GM23338 (cell line): ENCODE measurements around the gene EDNRB.

Experiments used
- CREB1 ChIP-seq: fragments of 250-450 bp; sonication (Bioruptor Pico); IDR thresholded peaks from 2 replicates; pipeline ENCODE4 v1.5.0; 2020; ENCODE audit warnings: low read depth, mild to moderate bottlenecking, moderate library complexity
- CTCF ChIP-seq, 2 experiments: fragments of 200-600 bp in 1 of 2; sonication (generic) in 1 of 2; conservative IDR thresholded peaks; 2 replicates each; pipeline versions ENCODE4 v1.5.1 to v1.6.1; 2016 to 2017; ENCODE audit warnings: antibody characterized with exemption in 2 of 2, low read depth in 2 of 2, mild to moderate bottlenecking in 2 of 2, moderate library complexity in 1 of 2
- ETS1 ChIP-seq: IDR thresholded peaks from 2 replicates; pipeline ENCODE4 v1.6.1; 2016; ENCODE audit warnings: antibody characterized with exemption
- EZH2 ChIP-seq: fragments of 200-600 bp; sonication (generic); IDR thresholded peaks from one replicate; pipeline ENCODE4 v1.8.0; 2017; ENCODE audit warnings: antibody characterized with exemption, mild to moderate bottlenecking, low read depth; ENCODE audit not compliant: unreplicated experiment
- EZH2phosphoT487 ChIP-seq: fragments of 200-600 bp; sonication (generic); IDR thresholded peaks from one replicate; pipeline ENCODE4 v1.8.1; 2018; ENCODE audit warnings: antibody characterized with exemption; ENCODE audit not compliant: unreplicated experiment
- JUNB ChIP-seq: IDR thresholded peaks from one replicate; pipeline ENCODE4 v1.6.1; 2016; ENCODE audit warnings: antibody characterized with exemption; ENCODE audit not compliant: unreplicated experiment
- NANOG ChIP-seq: IDR thresholded peaks from 2 replicates; pipeline ENCODE4 v1.6.1; 2016; ENCODE audit warnings: antibody characterized with exemption, borderline replicate concordance
- POLR2AphosphoS5 ChIP-seq: IDR thresholded peaks from 2 replicates; pipeline ENCODE4 v1.6.1; 2016; ENCODE audit warnings: antibody characterized with exemption, low read depth
- REST ChIP-seq: IDR thresholded peaks from one replicate; pipeline ENCODE4 v1.6.1; 2018; ENCODE audit warnings: antibody characterized with exemption; ENCODE audit not compliant: unreplicated experiment
- STAT1 ChIP-seq: IDR thresholded peaks from one replicate; pipeline ENCODE4 v1.6.1; 2016; ENCODE audit warnings: antibody characterized with exemption; ENCODE audit not compliant: unreplicated experiment
- ZNF114 ChIP-seq: fragments of 250-450 bp; sonication (Bioruptor Pico); IDR thresholded peaks from 2 replicates; pipeline ENCODE4 v1.5.0; 2020; ENCODE audit warnings: mild to moderate bottlenecking, moderate library complexity
- ZNF462 ChIP-seq: fragments of 250-450 bp; sonication (Bioruptor Pico); IDR thresholded peaks from 2 replicates; pipeline ENCODE4 v1.5.0; 2020; ENCODE audit warnings: mild to moderate bottlenecking, moderate library complexity

GRCh38 chr13:77898097-77898496 is 20.5 kb downstream of the EDNRB start:
- no peak for TF ChIP-seq CTCF (conservative IDR thresholded peaks at IDR 0.05; ENCODE audit: low read depth in 2 of 2)
- no peak for TF ChIP-seq EZH2phosphoT487
- no peak for TF ChIP-seq CREB1
- TF ChIP-seq EZH2, result no peak
- TF ChIP-seq REST, result no peak
- no peak for TF ChIP-seq POLR2AphosphoS5
- TF ChIP-seq ZNF114 (CRISPR knock-in tag), result no peak
- no peak for TF ChIP-seq JUNB
- no peak for TF ChIP-seq ETS1
- TF ChIP-seq NANOG, result no peak
- no peak for TF ChIP-seq STAT1
- TF ChIP-seq ZNF462 (CRISPR knock-in tag), result no peak
